NCI-H748 (cell line): ENCODE measurements around the gene SHANK3.
"Not testable (repeated sequence)": the region's sequence is repeated elsewhere in the genome, so short reads cannot be mapped to it uniquely, and the experiment has no call there.

Source experiments
- DNase-seq: peaks from one replicate; lab custom pipeline; 2025; ENCODE audit not compliant: unreplicated experiment; lab: John Stamatoyannopoulos, UW

Gene SHANK3

DNA sequence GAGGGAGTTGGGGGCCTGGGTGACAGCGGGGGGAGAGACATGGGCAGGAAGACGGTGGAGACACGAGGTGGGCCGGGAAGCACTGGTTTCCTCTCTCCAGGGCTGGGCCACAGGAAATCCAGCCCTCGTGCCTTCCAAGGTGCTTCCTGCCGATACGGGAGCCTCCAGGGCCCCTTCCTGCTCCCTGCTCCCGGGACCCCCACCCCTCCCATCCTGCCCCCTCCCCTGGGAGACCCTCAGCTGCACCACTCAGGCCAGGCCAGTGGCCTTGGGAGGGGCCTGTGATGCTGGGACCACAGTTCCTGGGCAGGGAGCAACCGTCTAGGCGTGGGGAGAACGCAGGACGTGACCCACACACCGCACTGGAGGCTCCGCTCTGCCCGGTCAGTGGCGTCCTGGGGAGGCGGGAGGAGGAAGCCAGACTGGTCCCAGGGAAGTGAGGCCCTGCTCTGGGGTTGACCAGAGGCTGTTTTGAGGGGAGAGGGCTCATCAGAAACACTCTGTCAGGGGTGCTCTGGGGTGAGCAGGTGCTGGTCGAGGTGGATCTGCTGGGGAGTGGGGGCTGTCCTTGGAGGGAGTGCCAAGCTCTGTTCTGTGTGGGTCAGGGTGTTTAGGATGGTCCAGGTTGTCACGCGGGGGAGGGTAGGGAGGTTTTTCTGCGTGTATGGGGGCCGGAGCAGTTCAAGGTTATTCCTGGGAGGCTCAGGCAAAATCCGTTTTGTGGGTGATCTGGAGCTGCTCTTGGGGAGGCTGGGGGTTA lies at the start of gene SHANK3:
Gene SHANK3 (plus strand): TSS at position 353 of the 760 bp plus-strand sequence.
- no peak for DNase-seq

DNA sequence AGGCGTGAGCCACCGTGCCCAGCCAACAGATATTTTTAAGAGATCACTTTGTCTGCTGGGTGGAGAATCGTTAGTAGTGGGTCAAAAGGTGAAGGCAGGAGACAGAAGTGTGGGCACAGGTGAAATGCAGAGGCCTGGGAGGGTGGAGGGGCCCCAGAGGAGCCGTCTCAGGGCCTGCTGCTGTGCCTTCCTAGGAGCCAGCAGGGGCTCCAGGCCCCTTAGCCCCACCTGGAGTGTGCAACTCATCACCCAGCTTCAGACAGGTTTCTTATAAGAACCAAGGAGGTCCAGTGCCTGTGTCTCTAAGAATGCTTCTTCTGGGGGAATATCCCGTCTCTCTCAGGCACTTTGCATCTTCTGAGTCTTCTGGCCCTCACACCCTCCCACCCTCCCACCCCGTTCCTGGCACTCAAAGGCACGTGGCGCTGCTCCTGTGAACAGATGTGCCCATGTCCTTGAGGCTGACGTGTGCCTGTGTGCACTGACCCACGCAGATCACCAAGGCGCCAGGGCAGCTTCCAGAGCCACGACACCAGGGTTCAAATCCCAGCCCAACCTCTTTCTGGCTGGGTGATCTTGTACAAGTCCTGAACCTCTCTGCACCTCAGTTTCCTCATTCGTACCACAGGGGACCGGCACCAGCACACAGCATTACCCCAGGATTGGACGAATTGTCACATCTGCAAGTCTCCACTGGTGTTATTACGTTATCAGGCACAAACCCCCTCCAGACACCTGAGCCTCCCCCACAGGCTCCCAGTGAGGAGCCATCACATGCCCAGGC lies 48.1 kb upstream of the SHANK3 start:
- DNase-seq = no peak

DNA sequence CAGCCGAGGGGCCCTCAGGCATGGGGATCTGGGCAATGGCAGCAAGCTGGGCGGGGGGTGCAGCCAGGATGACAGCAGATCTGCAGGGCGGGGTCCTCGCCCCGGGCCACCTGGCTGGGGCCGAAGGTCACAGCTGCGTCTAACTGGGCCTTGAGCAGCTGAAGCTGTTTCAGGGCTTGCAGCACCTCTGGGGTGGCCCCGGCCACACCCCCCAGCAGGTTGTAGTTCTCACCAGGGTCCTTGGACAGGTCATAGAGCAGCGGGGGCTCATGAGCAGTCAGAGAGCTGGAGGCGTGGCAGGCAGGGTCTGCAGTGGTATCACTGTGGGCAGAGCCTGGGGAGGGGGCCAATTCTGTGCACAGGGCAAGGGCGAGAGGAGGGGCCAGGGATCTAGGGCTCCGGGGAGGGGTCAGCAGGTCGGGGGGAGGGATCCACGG lies 47.5 kb upstream of the SHANK3 start:
- no peak for DNase-seq

DNA sequence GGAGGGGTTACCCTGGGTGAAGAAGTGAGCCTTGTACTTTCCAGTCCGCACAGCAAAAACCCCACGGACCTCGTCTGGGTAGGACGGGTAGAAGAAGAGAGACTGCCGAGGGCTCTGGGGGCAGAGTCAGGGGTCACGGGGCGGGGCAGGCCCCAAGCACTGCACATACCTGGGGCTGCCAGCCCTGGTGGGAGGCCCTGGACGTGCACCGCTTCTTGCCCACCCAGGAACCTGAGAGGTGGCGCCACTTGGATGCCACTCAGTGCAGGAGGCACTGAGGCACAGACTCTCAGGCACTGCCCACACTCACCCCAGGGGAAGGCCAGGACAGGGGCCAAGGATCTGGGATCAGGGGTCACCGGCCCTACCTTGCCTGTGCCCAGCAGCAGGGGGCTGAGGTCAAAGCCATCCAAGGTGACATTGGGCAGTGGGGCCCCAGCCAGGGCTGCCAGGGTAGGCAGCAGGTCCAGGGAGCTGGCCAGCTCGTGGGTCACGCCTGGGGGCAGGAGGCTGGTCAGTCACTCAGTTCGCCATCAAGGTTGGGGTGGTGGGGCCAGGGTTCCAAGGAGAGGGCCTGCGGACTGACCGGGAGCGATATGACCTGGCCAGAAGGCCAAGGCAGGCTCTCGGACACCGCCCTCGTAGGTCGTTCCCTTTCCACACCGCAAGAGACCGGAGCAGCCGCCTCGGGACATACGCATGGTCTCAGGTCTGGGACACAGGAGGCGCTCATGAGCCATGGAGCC lies 46.9 kb upstream of the SHANK3 start:
- DNase-seq = no peak

DNA sequence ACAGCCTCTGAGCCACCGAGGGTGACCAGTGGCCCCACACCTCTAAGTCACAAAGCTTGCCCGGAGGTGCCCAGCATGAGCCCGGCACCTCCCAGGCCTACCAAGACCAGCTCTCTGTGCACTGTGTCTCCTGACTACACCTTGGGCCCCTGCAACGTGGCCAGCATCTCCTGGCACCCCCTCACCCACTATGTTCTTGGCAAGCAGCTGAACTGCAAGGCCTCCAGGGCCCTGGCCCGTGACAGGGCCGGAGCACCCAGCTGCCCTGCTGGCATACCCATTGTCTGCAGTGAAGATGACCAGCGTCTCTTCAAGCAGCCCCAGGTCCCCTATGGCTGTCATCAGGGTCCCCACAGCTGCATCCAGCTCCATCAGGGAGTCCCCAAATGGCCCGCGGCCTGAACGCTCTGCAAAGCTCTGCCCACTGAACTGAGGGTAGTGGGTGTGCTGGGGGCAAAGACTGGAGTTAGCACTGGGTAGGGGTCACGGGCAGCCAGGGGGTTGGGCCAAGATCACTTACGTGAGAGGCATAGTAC lies 46.2 kb upstream of the SHANK3 start:
- no peak for DNase-seq

DNA sequence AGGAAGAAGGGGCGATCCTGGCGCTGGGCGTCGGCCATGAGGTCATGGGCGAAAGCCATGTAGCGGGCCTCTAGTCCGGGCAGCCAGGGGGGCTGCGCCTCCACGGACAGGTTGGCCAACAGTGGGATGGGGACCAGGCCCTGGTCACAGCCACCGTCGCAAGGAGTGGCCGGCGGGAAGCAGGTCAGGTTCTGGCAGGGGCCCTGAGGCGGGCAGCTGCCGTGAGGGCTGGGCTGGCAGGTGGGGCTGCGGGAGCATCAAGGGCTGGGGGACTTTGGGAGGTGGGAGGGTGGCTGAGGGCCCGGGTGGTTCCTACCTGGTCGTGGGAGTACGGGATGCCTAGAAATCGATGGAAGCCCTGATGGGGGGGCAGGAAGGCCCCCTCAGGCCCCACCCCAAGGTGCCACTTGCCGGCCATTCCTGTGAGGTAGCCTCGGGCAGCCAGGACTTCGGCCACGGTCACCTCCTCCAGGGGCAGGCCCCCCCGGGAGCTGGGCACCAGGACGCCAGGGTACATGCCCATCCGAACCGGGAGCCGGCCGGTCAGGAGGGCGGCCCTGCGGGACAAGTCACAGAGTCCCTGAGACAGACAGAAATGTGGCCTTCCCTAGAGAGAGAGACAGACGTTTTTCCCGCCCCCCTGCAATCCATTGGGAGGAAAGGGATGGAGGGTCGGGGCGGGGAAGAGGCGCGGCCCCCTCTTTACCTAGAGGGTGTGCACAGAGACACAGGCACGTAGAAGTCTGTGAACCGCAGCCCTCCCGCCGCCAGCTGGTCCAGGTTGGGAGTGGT lies 45.6 kb upstream of the SHANK3 start:
- peak; percentile 37 for DNase-seq

DNA sequence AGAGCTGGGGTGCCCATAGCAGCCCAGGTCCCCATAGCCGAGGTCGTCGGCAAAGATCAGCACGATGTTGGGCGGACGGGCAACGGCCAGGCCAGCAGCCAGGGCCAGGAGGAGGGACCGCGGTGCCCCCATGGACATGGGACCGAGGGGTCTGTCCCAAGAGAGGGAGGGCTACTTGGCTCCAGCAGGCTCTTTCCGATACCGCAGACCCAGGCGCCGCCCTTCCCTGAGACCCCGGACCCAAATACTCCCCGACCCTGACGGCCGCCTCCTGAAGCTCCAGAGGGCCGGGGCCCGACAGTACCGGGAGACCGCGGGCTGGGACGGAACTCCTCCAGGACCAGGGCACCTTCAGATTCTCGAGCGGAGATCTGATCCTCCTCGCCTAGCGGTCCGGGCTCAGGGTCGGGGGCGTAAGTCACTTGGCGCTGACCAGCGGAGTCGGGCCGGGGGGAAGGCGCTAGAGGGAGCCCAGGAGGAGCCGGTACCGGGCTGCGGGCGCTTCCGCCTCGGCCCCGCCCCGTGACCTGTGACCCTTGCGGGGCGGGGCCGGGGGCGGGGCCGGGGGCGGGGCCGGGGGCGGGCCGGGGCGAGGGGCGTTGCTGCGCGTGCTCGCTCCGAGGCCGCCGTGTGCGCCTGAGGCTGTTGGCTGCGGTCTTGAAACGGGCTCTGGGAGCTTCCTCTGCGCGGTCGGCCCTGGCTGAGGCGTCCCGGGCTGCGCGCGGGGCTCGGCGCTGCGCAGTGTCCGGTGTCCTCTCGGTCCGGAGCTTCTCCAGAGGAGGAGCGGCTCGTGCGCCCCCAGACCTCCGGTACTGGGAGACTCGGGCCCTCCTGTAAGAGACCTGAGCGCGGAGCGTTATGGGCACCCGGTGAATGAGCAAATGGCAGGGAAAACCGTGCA lies 44.7 kb upstream of the SHANK3 start, which contains the start of gene ARSA:
Gene ARSA (minus strand): TSS at position 511 of the 901 bp plus-strand sequence. CDS start 373 bp downstream, at position 138.
- peak; percentile 84 for DNase-seq

DNA sequence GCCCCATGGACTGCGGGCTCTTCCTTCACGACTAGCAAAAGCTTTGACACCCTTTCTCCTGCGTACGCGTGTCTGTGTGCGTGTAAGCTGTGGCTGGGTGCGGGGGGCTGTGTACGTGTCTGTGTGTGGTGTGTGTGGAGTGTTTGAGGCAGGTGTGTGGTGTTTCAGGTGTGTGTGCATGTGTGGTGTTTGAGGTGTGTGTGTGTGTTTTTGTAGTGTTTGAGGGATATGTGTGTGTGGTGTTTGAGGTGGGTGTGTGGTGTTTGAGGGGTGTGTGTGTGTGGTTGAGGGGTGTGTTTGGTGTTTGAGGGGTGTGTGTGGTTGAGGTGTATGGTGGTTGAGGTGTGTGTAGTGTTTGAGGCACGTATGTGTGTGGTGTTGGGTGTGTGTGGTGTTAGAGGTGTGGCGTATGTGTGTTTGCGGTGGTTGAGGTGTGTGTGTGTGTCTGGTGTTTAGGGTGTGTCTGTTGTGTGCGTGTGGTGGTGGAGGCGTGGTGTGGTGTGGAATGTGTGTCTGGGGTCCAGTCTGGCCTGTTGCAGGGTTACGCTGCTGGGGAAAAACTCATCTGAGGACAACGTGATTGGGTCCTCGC lies 44.0 kb upstream of the SHANK3 start:
- DNase-seq = no peak

DNA sequence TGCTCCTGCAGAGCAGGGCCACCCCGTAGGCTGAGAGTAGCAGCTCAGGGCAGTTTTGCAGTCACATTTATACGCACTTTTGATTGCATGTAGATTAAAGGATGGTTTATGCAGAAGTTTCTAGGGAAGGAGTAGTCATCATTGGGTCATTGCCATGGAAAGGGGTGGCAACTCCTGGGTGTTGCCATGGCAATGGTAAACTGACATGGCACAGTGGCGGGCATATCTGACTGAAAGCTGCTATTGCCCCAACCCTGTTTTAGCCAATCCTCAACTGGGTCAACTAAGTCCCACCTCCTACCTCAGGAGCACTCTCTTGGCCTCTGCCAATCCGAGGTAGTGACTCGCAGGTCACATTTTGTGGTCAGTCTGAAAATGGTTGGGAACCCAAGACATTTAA lies 42.2 kb upstream of the SHANK3 start:
- no peak for DNase-seq

DNA sequence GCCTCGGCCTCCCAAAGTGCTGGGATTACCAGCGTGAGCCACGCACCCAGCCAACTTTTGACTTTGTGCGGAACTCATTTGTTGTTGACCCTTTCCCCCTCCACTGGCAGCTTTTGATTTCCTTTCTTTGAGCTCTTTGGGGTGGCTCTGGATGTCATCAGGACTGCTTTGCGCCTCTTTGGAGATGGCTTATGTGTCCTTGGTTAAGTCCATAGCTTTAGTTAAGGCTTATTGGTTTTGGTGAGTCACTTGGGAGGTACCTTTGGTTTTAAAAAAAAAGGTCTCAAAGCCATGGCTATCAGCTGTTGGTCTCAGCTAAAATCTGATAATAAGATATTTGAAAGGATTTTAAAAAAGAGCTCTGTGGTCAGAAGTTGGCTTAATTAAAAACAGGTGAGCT lies 39.5 kb upstream of the SHANK3 start:
- DNase-seq = no peak

DNA sequence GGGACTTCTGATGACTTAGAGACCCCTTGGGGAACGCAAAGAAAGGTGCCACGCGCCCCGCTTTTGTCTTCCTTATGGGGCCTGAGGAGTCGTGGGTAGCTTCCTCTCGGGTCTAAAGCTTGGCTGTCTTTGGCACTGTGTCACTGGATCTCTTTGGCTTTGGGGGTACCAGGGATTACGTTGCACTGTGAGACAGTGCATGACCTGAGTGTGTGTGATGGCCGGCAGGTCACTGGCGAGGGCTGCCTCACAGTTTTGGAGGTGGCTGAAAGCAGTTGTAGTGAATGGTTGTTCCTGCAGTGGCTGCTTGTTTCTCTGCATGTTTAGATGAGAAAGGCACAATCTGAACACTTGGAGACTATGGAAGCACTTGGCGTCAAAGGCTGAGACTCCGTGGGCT lies 38.9 kb upstream of the SHANK3 start:
- DNase-seq = no peak

DNA sequence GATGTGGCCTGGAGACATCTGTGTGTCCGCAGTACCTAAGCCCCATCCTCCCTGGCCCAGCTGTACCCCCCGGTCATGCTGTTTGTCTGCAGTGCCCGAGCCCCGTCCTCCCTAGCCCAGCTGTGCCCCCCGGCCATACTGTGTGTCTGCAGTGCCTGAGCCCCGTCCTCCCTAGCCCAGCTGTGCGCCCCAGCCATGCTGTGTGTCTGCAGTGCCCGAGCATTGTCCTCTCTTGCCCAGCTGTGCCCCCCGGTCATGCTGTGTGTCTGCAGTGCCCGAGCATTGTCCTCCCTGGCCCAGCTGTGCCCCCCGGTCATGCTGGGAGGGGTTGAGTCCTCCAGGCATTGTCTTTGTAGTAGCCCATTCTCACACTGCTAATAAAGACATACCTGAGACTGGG lies 37.0 kb upstream of the SHANK3 start:
- no peak for DNase-seq

DNA sequence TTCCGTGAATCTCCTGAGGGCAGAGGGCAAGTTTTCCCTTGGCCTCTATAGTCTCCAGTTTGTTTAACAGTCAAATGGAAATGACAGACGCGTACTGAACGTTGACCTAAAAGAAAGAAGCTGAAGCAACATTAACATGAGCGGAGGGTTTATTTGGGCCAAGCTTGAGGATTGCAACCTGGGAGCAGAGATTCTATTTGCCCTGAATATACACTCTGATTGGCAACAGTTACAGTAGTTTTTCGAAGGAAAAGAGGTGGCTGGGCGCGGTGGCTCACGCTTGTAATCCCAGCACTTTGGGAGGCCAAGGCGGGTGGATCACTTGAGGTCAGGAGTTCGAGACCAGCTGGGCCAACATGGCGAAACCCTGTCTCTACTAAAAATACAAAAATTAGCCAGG lies 32.3 kb upstream of the SHANK3 start:
- DNase-seq = not testable (repeated sequence)

DNA sequence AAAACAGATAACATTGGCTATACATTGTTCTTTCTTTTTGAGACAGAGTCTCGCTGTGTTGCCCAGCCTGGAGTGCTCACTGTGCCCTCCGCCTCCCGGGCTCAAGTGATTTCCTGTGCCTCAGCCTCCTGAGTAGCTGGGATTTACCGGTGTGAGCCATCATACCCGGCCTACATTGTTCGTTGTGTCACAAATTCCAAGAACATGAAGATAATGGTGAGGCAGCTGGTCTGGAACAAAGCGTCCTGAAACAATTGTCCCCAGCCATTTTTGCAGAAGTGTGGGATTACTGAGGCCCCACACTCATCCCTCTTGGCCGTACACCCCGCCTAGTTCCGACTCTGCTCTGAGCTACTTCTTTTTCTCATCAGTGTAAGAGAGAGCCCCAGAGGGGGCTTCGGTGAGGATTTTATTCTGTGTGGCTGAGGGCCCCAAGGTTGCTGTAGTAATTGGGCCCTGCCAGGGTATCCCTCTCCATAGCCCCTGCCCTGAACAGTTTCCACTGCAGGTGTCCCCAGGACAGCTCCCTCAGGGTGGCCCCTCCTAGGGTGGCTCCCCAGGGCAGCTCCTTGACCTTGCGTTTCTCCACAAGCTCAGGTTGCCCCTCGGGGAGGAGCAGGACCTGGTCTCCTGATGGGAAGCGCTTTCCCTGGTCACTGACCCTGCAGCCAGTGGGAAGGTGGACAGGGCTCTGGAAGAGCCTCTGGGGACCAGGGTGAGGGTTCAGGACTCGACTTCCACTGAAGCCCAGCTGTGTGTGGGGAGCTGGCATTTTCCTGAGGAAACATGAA lies 31.6 kb upstream of the SHANK3 start:
- no peak for DNase-seq

DNA sequence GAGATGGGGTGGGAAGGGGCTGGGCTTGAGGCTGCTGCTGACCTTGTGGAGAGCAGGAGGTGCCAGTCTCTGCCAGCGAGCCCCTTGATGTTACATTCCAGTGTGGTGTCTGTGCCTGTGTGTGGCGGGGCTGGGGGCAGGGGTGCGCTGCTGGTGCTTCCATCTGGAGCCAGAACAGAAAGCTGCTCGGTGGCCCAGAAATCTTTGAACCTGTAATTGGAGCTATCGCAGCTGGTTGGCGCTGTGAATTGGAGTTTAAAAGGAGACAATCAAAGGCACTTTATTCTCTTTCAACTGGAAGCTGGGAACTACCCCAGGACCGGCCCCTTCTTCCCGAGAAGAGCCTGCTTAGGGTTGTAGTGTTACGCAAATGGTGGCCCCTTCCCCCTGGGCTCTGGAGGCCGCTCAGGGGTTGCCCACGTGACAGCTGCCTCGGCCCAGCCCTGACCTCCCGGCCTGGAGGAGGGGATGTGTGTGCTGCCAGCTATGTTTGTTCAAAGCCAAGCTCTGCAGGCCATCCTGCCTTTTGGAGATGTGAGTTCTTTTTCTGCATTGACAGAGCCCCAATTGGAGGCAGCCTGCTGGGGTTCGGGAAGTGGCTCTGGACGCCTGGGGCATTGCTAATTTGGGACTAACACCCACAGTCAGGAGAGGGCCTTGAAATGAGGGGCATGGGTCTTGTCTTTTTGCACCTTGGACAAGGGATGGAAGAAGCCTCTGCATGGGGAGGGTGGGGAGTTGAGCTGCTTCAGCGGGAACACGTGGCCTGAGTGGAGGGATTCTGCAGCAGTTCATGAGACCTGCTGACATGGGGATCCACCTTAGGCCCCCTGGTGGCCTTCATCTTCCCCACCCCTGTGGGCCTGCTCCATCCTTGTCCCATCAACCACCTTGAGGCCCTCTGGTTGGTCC lies 30.7 kb upstream of the SHANK3 start:
- peak; percentile 15 for DNase-seq

DNA sequence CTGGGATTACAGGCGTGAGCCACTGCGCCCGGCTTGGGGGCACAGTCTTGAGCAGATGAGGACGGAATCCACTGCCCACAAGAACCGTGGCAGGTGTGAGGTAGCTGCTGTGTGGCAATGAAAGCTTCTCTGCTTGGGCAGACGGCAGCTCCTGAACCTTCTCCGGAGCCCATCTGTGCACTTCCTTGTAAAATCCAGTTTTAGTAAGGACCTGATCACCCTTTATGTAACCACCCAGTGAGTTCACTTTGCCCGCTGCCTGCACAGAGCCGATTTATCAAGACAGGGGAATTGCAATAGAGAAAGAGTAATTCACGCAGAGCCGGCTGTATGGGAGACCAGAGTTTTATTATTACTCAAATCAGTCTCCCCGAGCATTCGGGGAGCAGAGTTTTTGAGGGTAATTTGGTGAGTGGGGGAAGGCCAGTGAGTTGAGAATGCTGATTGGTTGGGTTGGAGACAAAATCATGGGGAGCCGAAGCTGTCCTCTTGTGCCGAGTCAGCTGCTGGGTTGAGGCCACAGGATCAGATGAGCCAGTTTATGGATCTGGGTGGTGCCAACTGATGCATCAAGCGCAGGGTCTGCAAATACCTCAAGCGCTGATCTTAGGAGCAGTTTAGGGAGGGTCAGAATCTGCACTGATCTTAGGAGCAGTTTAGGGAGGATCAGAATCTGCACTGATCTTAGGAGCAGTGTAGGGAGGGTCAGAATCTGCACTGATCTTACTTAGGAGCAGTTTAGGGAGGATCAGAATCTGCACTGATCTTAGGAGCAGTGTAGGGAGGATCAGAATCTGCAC lies 29.4 kb upstream of the SHANK3 start:
- not testable (repeated sequence) for DNase-seq

DNA sequence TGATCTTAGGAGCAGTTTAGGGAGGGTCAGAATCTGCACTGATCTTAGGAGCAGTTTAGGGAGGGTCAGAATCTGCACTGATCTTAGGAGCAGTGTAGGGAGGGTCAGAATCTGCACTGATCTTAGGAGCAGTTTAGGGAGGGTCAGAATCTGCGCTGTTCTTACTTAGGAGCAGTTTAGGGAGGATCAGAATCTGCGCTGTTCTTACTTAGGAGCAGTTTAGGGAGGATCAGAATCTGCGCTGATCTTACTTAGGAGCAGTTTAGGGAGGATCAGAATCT lies 28.9 kb upstream of the SHANK3 start:
- DNase-seq = not testable (repeated sequence)
